ENCODE data around the gene UQCR10.
"Not testable (repeated sequence)": the region's sequence is repeated elsewhere in the genome, so short reads cannot be mapped to it uniquely, and the experiment has no call there.

UQCR10 gene

DNA sequence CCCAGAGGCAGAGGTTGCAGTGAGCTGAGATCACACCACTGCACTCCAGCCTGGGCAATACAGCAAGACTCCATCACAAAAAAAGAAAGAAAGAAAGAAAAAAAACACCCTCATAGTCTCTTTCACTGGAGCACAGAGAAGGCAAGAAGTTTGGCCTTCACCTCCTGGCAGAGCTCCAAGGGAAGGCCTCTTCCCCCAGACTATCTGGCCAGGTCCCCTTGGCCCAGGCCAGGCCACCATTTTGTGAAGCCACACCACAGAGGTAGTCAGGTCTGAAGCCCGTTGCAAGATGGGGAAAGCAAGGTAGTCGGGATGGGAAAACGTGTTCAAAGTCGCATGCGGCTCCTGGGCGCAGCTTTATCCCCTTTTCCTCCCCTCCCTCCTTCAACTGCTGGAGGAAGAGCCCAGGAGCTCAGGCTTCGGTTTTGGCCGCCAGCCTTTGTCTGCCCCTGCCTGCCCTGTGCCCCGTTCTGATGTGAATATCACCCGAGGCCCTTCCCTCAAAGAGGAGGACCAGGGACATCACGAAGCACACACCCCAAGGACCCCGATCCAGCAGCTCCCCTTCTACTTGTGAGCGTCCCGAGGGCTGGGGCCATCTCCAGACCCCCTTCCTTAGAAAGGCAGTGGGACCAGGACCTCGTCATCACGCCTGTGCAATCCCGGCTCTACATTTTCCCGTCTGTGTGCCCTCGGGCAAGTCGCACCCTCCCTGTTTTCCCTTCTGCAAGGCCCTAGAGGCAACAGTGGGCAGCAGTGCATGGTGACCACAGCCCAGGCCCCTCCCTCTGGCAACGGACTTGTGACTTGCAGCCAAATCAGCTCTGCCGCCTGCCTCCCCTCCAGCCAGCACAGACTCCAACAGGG lies 29.7 kb upstream of the UQCR10 start:
- FAIRE-seq, result no peak

DNA sequence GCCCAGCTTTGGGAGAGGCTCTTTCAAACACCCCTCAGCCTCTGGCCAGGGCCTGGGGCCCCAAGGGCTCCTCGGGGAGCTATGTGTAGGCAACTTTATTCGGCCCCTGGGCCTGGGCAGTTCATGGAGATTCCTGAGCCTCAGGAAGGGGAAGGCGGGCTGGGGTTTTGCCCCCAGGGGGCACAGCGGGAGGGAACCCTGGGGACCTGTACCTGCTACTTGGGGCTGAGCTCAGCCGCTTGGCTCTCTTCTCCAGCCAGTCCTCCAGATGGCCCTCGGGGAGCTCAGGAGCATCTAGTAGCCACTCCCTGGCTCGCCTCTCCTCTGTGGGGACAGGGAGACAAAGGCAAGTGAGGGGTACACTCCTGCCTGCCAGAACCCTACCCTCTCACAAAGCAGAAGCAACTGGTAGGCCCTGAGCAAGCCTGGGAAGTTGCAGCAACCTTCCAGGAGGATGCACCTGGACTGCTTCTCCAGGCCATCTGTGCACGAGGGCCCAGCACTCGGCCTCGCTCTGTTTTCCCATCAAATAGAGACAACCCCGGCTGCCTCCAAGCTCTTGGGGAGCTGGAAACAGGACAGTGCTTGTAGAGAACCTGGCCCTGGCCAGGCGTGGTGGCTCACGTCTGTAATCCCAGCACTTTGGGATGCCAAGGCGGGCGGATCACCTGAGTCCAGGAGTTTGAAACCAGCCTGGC lies 28.9 kb upstream of the UQCR10 start:
- no peak for FAIRE-seq

- FAIRE-seq, result no peak
These were observed 27.8 kb upstream of the UQCR10 start for GRCh38 chr22:29739346-29739875.

- FAIRE-seq, result no peak
These were observed 27.0 kb upstream of the UQCR10 start for GRCh38 chr22:29740216-29740615.

- no peak for FAIRE-seq
These were observed 25.2 kb upstream of the UQCR10 start for GRCh38 chr22:29741926-29742325.

DNA sequence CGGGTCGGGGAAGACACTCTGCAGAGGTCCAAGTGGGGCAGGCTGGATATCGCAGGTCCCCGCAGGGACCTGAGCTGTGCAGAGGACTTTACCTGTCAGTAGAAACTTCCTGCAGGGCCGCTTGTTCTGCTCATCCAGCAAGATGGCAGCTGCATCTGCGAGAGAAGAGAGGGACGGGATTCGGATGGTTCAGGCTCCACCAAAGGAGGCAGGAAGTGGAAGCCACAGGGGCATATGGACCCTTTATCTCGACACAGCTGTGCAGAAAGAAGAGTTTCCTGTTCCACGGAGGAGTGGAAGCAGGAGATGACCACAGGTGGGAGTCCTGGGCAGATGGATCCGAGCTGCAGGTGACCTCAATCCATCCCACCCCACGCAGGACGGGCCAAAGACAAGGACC lies 24.8 kb upstream of the UQCR10 start:
- no peak for FAIRE-seq

GRCh38 chr22:29744902-29745301 lies 22.3 kb upstream of the UQCR10 start:
- FAIRE-seq, result no peak

GRCh38 chr22:29747832-29748231 lies 19.3 kb upstream of the UQCR10 start:
- no peak for FAIRE-seq

DNA sequence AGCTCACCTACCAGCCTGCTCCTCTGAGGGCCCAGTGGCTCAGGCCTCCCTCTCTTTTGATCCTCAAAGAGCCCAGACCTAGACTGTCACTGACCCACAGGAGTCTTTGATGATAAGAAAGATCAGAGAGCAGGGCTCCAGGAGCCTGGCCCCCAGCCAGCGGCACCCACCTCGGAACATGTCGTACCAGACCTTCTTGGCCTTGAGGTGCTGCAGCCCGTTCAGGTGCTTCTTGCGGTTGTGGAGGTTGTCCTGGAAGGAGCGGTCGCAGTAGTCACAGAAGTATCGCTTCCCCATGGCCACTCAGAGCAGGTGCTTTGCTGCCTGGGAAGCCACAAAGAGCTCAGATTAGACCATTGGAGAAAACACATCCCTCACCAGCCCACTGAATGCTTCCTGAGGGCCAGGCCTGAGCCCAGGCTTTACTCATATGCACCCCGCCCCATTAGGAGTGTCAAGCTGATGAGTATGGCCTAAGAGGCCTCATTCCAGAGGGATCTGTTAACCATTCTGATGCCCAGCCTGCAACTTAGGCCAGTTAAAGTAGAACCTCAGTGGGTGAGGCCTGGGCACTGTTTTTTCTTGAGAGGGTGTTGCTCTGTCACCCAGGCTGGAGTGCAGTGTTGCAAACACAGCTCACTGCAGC lies 18.8 kb upstream of the UQCR10 start:
- no peak for FAIRE-seq

- FAIRE-seq, result no peak
These were observed 17.1 kb upstream of the UQCR10 start for GRCh38 chr22:29750029-29750428.

DNA sequence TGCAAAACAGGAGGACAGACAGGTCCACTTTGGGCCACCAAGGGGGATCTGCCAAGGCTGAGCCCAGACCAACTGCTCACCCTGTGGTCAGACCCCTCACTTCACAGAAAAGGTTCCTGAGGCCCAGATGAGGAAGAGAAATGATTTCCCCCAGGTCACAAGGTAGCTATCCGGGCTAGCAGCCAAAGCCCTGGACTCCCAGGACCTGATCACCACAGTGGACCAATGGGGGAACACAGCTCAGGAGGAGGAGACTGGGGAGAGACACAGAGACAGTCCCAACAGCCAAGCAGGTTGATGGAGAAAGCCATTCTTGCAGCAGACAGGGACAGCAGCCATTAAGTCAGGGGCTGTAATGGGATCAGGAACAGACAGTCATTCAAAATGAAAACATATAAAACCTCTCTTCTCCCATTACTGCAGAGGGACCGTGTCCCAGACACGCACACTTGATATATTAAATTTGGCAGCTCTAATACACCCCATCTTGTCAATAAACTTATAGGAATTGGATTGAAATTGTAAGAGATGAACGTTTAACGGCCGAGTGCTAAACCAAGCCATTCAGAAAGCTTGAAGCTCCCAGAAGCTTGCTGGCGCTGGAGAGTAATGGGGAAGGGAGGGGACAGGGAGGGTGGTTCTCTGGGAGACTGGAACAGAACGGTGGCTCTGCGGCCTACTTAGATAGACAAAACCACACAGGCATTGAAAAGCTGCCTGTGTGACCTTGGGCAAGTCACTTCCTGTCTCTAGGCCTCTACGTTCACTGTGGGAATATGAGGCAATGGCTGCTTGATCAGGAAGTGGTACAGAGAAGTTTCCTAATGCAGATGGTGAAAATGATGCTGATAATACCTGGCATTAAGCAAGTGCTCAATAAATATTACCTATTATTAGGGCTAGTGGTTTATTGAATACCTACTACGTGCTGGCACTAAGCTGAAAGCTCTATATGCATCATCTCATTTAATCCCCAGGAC lies 16.3 kb upstream of the UQCR10 start:
- no peak for FAIRE-seq

GRCh38 chr22:29751669-29752068 lies 15.5 kb upstream of the UQCR10 start:
- FAIRE-seq, result no peak

- no peak for FAIRE-seq
These were observed 13.1 kb upstream of the UQCR10 start for GRCh38 chr22:29753808-29754657.

DNA sequence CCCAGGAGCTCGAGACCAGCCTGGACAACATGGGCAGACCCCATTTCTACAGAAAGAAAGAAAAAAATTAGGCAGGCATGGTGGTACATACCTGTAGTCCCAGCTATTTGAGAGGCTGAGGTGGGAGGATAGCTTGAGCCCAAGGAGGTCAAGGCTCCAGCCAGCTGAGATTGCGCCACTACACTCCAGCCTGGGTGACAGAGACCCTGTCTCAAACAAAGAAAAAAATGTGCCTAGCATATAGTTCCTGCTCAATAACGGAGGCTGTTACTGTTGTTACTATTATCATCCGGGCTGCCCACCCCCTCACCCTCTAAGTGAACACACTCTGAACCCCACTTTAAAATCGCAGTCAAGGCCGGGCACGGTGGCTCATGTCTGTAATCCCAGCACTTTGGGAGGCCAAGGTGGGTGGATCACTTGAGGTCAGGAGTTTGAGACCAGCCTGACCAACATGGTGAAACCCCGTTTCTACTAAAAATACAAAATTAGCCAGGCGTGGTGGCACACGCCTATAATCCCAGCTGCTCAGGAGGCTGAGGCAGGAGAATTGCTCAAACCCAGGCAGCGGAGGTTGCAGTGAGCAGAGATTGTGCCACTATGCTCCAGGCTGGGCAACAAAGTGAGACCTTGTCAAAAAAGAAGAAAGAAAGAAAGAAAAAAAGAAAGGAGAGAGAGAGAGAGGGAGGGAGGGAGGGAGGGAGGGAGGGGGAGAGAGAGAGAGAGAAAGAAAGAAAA lies 12.3 kb upstream of the UQCR10 start:
- FAIRE-seq, result not testable (repeated sequence)

- FAIRE-seq, result no peak
These were observed 11.3 kb upstream of the UQCR10 start for GRCh38 chr22:29755889-29756288.

GRCh38 chr22:29756341-29756740 lies 10.8 kb upstream of the UQCR10 start:
- FAIRE-seq, result no peak

- no peak for FAIRE-seq
These were observed 10.1 kb upstream of the UQCR10 start for GRCh38 chr22:29757096-29757495.

GRCh38 chr22:29758068-29758622 lies 9.0 kb upstream of the UQCR10 start:
- no peak for FAIRE-seq

- FAIRE-seq, result no peak
These were observed 8.2 kb upstream of the UQCR10 start for GRCh38 chr22:29758959-29759358.

DNA sequence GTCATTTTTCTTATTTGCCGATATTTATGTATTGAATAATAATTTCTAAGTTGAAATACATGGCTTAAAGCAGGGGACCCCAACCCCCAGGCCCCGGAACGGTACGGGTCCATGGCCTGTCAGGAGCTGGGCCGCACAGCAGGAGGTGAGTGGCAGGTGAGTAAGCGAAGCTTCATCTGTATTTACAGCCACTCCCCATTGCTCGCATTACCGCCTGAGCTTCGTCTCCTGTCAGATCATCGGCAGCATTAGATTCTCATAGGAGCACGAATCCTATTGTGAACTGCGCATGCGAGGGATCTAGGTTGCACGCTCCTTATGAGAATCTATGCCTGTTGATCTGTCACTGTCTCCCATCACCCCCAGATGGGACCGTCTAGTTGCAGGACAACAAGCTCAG lies 4.9 kb upstream of the UQCR10 start:
- no peak for FAIRE-seq

Data from A204.1 (cell line).